DOHH2 (cell line): ENCODE results near the gene ASPDH.

ENCODE experiments used
- H3F3A ChIP-seq: fragments of 200-600 bp; sonication (generic), shearing (Covaris generic); 2 replicates; pipeline ENCODE4 v1.6.0; 2016; ENCODE audit warnings: antibody characterized with exemption, mild to moderate bottlenecking; ENCODE audit not compliant: control insufficient read depth, insufficient read depth
- H3K27ac ChIP-seq: fragments of 200-600 bp; sonication (generic); 2 replicates; pipeline ENCODE4 v1.5.1; 2014; ENCODE audit warnings: low read depth, mild to moderate bottlenecking, low read length, moderate library complexity
- H3K27me3 ChIP-seq: fragments of 200-600 bp; sonication (generic); 2 replicates; pipeline ENCODE4 v1.6.1; 2014; ENCODE audit warnings: mild to moderate bottlenecking, low read length, mixed read lengths; ENCODE audit not compliant: control insufficient read depth
- H3K36me3 ChIP-seq: fragments of 200-600 bp; sonication (generic); 2 replicates; pipeline ENCODE4 v1.6.1; 2014; ENCODE audit warnings: mild to moderate bottlenecking, low read length, moderate library complexity, mixed read lengths; ENCODE audit not compliant: control insufficient read depth
- H3K4me1 ChIP-seq: fragments of 200-600 bp; sonication (generic); 2 replicates; pipeline ENCODE4 v1.6.1; 2014; ENCODE audit warnings: mild to moderate bottlenecking, low read length, mixed read lengths; ENCODE audit not compliant: control insufficient read depth
- H3K4me2 ChIP-seq: fragments of 200-600 bp; sonication (generic); 2 replicates; pipeline ENCODE4 v1.6.0; 2014; ENCODE audit warnings: mild to moderate bottlenecking, low read length, moderate library complexity
- H3K4me3 ChIP-seq: fragments of 200-600 bp; sonication (generic); 2 replicates; pipeline ENCODE4 v1.5.1; 2014; ENCODE audit warnings: mild to moderate bottlenecking, low read length, mixed read lengths
- H3K79me2 ChIP-seq: fragments of 200-600 bp; sonication (generic); 2 replicates; pipeline ENCODE4 v1.6.1; 2014; ENCODE audit warnings: mild to moderate bottlenecking, low read length, mixed read lengths; ENCODE audit not compliant: control insufficient read depth
- H3K9me2 ChIP-seq: fragments of 200-600 bp; sonication (generic); replicated peaks from 2 replicates; pipeline ENCODE4 v1.6.1; 2014; ENCODE audit warnings: mild to moderate bottlenecking, low read length, mixed read lengths; ENCODE audit not compliant: control insufficient read depth
- H3K9me3 ChIP-seq: fragments of 200-600 bp; sonication (generic); 2 replicates; pipeline ENCODE4 v1.6.1; 2014; ENCODE audit warnings: antibody characterized with exemption, low read length, mixed read lengths; ENCODE audit not compliant: control insufficient read depth, insufficient read depth
- H4K20me1 ChIP-seq: fragments of 200-600 bp; sonication (generic); 2 replicates; pipeline ENCODE4 v1.6.0; 2014; ENCODE audit warnings: low read depth, mild to moderate bottlenecking, antibody characterized with exemption, low read length, moderate library complexity; ENCODE audit not compliant: control insufficient read depth, insufficient read depth
- EZH2phosphoT487 ChIP-seq: fragments of 200-600 bp; sonication (generic); IDR thresholded peaks from 2 replicates; pipeline ENCODE4 v1.6.1; 2017; ENCODE audit warnings: borderline replicate concordance, mild to moderate bottlenecking, antibody characterized with exemption, low read length, moderate library complexity, mixed read lengths
- TF ChIP-seq, protein P1 (sequence below): fragments of 200-600 bp; sonication (generic); IDR thresholded peaks from one replicate; pipeline ENCODE4 v1.5.1; 2014; ENCODE audit warnings: antibody characterized with exemption, mild to moderate bottlenecking, low read depth, low read length; ENCODE audit not compliant: poor library complexity, severe bottlenecking

The ASPDH gene

DNA sequence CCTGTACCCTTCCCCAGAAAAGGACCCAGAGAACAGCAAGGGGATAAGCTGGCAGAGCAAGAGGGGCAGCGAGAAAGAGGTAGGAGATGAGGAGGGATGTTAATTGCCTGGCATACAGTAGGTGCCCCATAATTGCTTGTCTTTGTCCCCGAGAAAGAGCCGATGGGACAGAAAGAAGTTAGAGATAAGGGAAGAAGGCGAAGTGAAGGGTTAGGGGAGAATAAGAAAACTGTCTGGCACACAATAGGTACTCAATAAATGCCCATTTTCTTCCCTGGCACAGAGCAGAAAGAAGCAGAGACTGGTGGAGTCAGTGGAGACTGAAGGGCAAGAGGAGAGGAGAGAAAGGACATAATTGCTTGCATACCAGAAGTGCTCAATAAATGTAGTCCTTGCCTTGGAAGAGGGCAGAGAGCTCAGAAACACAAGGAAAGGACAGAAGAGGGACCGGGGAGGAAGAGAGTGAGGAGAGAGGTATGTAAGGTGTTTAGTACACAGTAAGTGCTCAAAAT lies 18.6 kb downstream of the ASPDH start:
- H3K36me3 ChIP-seq, result no peaks in the 10 kb centered on the region
- TF ChIP-seq, protein P1, sequence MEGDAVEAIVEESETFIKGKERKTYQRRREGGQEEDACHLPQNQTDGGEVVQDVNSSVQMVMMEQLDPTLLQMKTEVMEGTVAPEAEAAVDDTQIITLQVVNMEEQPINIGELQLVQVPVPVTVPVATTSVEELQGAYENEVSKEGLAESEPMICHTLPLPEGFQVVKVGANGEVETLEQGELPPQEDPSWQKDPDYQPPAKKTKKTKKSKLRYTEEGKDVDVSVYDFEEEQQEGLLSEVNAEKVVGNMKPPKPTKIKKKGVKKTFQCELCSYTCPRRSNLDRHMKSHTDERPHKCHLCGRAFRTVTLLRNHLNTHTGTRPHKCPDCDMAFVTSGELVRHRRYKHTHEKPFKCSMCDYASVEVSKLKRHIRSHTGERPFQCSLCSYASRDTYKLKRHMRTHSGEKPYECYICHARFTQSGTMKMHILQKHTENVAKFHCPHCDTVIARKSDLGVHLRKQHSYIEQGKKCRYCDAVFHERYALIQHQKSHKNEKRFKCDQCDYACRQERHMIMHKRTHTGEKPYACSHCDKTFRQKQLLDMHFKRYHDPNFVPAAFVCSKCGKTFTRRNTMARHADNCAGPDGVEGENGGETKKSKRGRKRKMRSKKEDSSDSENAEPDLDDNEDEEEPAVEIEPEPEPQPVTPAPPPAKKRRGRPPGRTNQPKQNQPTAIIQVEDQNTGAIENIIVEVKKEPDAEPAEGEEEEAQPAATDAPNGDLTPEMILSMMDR, result no peak
- H3K4me2 ChIP-seq, result no peak overlapping the region
- no peaks in the 10 kb centered on the region for H3K27me3 ChIP-seq
- H3K9me2 ChIP-seq, result no peaks in the 10 kb centered on the region
- H3K4me3 ChIP-seq, result no peak overlapping the region
- H3F3A ChIP-seq, result peaks cover 6% of the 10 kb centered on the region
- no peaks in the 10 kb centered on the region for H3K9me3 ChIP-seq
- H4K20me1 ChIP-seq, result no peaks in the 10 kb centered on the region
- peaks cover 12% of the 10 kb centered on the region for H3K4me1 ChIP-seq
- H3K79me2 ChIP-seq, result no peaks in the 10 kb centered on the region
- H3K27ac ChIP-seq, result no peak overlapping the region

DNA sequence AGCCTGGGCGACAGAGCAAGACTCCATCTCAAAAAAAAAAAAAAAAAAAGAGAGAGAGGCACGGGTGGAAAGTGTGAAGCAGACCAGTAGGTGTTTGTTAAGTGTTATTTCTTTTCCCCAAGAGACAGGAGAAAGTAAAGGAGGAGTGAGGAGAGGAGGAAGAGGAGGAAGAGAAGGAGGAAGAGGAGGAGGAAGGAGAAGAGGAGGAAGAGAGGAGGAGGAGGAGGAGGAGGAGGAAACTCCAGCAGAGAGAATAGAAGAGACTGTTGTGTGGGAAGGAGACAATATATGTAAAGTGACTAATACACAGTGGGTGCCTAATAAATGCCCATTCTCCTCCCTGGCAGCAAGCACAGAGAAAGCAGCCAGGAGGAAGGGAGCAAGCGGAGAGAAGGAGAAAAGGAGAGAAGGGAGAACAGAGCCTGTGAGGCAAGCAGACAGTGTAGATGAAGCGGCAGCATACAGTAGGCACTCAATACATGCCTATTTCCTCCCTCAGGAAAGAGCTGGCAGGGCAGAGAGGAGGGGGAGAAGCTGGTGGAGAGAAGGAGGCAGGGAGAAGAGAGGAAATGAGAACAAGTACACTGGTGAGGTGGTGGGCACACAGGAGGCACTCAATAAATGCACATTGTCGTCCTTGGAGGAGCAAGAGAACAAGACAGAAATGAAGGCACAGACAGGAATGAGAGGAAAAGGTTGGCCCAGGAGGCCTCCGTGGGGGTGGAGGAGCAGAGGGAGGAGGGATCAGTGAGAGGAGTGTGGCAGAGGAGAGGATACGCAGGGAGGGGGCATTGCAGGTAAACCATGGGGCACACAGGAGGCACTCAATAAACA lies 19.3 kb downstream of the ASPDH start:
- no peaks in the 10 kb centered on the region for H3K9me3 ChIP-seq
- no peaks in the 10 kb centered on the region for H4K20me1 ChIP-seq
- no peak overlapping the region for H3K4me2 ChIP-seq
- no peaks in the 10 kb centered on the region for H3K27me3 ChIP-seq
- H3F3A ChIP-seq, result peaks cover 6% of the 10 kb centered on the region
- no peaks in the 10 kb centered on the region for H3K36me3 ChIP-seq
- TF ChIP-seq EZH2phosphoT487, result no peak
- TF ChIP-seq, protein P1, result no peak
- H3K27ac ChIP-seq, result no peak overlapping the region
- H3K79me2 ChIP-seq, result no peaks in the 10 kb centered on the region
- H3K4me3 ChIP-seq, result no peak overlapping the region
- H3K9me2 ChIP-seq, result no peaks in the 10 kb centered on the region
- peaks cover 12% of the 10 kb centered on the region for H3K4me1 ChIP-seq

DNA sequence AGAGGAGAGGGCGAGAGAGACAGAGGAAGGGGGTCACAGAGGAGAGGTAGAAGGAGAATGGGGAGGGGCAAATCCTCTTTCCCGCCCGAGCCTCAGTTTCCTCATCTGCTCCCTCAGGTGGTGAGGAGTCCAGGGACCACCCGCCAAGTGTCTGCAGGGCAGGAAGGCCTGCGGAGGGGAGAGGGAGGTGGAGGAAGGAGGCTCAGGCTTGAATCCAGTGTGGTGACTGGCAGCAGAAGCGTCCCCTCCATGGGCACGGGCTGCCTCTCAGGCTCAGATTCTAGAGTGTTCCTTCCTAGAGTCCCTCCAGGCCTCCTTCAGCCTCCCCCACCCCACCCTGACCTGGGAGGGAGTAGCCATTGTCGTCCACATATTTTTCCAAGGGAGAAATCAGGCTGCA lies 20.5 kb downstream of the ASPDH start:
- Histone ChIP-seq H3K36me3 (no peaks in the 10 kb centered on the region), H3F3A (peaks cover 11% of the 10 kb centered on the region), H3K9me3 (no peaks in the 10 kb centered on the region), H3K4me2 (no peak overlapping the region), H3K4me1 (peaks cover 20% of the 10 kb centered on the region), H3K9me2 (no peaks in the 10 kb centered on the region), H3K4me3 (no peak overlapping the region), H3K79me2 (no peaks in the 10 kb centered on the region), H4K20me1 (no peaks in the 10 kb centered on the region), H3K27me3 (no peaks in the 10 kb centered on the region), H3K27ac (no peak overlapping the region)
- no peak for TF ChIP-seq EZH2phosphoT487
- TF ChIP-seq, protein P1, result no peak
